ENCODE results near the gene LRCH3.

Gene LRCH3

DNA sequence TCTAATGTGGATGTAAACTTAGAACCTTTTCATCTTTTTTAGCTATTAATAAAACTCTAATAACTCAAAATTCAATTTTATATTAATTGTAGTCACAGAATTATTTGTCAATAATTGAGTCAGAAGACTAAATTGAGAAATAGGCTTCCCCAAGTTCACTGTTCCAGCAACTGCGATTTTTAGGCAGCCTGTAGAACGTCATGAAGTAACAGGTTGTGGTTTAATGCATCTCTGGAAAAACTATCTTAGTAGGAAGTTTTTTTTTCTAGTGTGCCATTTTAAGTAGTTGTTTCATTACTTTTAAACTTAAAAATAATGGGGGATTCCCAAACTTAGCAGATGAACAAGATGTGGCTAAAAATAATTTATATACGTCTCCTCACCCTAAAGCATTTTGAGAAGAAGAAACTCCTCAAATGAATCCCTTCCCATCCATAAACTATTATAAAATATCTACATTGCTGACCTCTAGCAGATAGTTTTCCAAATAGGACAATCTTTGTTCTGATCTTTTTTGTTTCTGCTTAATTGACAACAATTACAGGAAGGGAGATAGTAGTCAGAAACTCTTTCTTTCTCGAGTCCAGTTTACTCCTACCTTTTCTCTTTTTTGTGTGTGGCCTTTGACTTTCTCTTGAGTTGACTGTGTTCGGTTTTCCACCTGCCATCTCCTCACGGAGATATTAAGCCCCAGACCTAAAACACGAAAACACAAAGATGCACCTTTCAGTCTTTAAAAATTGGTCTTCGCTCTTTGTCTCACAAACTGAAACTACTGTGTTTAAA, 43.1 kb downstream of the LRCH3 start:
- DNase-seq (ENCODE audit: low read depth in 2 of 2) = no peak

GRCh38 chr3:197835509-197835908, 44.5 kb downstream of the LRCH3 start:
- no peak for DNase-seq (ENCODE audit: low read depth in 2 of 2)

- no peak for DNase-seq (ENCODE audit: low read depth in 2 of 2)
Measured at GRCh38 chr3:197836244-197836643, 45.2 kb downstream of the LRCH3 start.

DNA sequence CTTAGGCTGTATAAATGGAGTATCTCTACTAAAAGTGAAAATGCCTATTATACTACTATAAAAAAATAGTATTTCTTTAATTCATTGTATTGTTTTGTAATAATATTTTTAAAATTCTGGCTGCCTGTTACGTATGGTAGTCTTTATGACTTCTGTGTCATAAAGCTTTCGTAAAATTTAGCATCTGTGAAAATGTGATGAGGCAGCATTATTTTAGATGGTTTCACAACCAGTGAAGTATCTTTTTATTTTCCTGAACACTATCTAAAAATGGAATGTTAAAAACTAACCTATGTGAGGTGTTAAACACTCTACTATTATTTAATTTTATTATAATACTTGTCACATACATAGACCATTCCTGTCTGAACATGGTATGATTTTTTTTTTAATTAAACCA, 46.2 kb downstream of the LRCH3 start:
- DNase-seq (ENCODE audit: low read depth in 2 of 2) = no peak

GRCh38 chr3:197841789-197842188, 50.7 kb downstream of the LRCH3 start:
- DNase-seq (ENCODE audit: low read depth in 2 of 2) = no peak

DNA sequence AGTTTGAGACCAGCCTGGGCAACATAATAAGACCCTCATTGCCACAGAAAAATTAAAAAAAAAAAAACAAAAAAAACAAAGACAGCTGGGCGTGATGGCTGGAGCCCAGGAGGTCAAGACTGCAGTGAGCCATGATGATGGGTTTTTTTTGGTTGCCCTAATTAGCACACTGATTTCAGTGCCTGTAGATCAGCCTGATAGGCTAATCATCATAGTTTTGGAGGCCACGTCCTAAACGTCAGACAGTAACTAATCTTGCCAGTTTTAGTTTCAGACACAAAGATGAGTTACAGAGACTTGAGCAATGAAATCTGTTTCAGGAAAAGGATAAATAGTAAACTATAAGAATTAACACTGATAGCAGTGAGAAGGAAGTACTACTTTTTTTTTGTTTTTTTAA, 55.4 kb downstream of the LRCH3 start:
- no peak for DNase-seq (ENCODE audit: low read depth in 2 of 2)

DNA sequence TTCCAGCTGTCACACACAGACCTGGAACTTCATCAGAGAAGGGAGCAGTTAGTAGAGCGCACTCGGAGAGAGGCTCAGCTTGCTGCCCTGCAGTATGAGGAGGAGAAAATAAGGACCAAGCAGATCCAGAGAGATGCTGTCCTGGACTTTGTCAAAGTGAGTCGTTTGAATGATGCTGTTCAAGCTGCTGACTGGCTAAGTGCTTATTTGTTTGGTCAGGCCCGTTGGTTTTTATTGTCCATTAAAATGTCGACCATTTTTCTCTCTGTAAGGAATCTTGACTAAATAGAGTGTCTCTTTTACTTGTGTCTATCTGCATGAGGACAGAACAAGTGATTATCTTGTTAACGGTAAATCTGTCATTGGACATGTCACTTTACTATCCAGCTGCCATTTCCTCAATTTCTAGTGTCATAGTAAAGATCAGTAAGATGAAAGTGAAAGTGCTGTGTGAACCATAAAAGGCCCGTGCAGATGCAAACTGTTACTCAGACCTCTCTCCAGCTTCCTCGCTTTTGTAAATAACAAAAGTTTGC, 56.9 kb downstream of the LRCH3 start:
- peak in 1 of 2 donors; percentile 5 for DNase-seq (ENCODE audit: low read depth in 2 of 2)

DNA sequence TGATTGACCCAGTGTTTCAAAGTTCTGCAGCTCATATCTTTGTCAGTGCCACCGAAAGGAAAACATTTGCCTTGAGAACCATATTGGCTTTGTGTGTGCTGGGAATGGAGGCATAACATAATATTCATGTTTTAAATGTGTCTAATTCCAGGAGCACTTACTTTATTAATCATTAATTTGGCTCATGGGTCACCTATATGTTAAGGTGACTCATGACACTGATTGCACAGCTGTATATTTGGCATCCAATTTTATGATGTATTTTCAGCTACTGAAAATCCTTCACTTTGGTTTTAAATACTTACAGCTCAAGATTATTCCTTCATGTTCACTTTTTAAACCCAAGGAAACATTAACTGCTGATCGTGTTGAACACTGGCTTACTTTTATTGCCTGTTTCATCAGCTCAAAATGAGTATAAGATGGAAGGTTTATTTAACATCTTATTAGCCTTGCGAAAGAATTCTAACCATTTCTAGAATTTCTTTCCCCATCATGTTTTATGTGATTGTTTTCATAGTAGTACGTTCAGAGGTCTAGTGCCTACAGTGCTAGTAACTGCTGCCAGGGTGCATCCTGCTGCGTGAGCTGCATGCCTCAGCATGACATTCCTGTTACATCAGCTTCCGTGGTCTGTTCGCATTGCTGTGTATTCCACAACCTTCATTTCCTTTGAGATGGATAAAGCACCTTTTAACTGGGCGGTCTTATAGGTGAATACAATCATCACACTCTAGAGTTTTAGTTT, 63.7 kb downstream of the LRCH3 start:
- DNase-seq (ENCODE audit: low read depth in 2 of 2) = no peak

GRCh38 chr3:197855571-197855970, 64.5 kb downstream of the LRCH3 start:
- DNase-seq (ENCODE audit: low read depth in 2 of 2) = no peak

GRCh38 chr3:197856199-197856816, 65.3 kb downstream of the LRCH3 start:
- DNase-seq (ENCODE audit: low read depth in 2 of 2) = no peak

DNA sequence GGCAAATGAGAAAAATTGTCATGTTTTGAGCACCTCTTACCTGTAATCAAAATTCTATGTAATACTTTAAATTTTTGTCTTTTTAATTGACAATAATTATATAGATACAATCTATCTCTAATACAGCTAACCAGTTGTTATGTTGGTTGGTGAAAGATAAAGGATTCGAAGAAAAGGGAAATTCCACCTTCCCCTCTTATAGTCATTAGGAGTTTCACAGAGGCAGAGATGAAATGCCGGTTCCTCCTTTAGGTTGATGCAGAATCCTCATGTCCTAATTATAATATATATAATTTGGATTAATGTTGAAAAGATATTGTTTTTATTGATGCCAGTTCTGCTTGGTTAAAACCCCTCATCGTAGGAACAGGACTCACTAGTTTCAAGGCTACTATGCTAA, 67.1 kb downstream of the LRCH3 start:
- no peak for DNase-seq (ENCODE audit: low read depth in 2 of 2)

GRCh38 chr3:197858598-197858997, 67.5 kb downstream of the LRCH3 start:
- DNase-seq (ENCODE audit: low read depth in 2 of 2) = no peak

GRCh38 chr3:197866035-197866434, 75.0 kb downstream of the LRCH3 start:
- no peak for DNase-seq (ENCODE audit: low read depth in 2 of 2)

DNA sequence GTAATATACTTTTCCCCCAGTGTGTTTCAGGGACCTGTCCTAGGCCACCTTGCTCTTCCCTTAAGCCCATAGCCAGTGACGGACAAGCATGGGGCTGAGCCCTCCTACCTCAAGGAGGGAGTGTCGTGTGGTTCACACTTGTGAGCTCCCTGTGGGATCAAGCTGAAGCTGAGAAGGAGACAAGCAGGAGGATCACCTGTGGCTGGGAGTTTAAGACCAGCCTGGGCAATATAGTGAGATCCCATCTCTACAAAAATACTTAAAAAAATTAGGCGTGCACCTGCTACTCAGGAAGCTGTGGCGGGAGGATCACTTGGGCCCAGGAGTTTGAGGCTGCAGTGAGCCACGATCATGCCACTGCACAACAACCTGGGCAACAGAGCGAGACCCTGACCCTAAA, 82.3 kb downstream of the LRCH3 start:
- DNase-seq (ENCODE audit: low read depth in 2 of 2) = no peak

- no peak for DNase-seq (ENCODE audit: low read depth in 2 of 2)
Measured at GRCh38 chr3:197874064-197874463, 83.0 kb downstream of the LRCH3 start.

GRCh38 chr3:197874653-197875052, 83.6 kb downstream of the LRCH3 start:
- no peak for DNase-seq (ENCODE audit: low read depth in 2 of 2)

DNA sequence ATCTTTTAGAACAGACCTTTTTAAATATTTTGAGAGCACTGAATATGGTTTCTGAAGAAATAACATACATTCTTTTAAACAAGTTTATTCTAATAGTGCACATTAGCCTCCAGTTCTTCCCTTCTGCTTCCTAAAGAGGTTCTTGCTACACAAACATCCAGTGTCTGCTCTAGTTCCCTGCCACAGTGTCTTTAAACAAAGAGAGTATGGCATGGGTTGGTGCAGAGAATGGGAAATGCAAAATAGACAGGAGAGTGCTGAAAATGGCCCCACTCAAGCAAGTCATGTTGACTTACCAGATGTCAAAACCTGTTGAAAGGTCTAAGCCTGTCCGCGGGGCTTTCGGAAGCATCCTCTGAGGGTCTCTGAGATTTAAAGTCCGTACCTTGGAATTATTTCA, 86.8 kb downstream of the LRCH3 start:
- DNase-seq (ENCODE audit: low read depth in 2 of 2) = no peak

GRCh38 chr3:197878427-197878826, 87.4 kb downstream of the LRCH3 start:
- DNase-seq (ENCODE audit: low read depth in 2 of 2) = peak in 1 of 2 donors; percentile 6

DNA sequence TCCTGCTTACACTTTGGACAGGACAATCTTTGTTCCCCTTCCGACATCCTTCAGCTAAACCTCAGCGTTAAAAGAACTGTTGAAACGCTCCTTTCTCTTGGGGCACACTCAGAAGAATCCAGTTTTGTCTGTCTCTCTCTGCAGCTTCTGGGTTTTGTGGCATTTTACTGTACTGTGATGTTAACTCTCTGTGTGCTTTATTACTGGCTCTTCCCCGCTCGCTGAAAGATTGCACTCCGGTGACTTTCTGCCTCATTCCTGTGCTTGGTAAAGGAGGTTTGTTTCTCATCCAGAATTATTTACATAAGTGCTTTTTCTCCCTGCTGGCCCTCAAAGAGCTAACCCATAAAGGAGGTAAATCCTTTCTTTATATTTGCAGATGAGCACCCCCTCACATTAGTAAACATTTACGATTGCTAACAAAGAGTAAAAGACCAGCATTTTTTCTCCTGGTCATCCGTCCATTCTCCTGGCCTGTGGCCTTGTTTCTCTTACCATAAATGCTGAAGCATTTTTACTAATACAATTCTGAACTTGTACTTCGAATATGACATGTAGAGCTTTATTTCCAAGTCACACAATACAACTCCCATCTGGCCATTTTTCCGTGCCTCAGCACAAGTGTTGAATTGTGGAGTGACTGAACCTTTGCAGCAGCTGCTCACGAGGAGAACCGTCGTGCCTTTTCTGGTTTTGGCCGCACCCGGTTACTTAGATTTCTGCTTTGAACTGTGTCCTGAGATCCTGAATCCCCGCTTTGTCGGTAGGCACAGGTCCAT, 89.6 kb downstream of the LRCH3 start:
- no peak for DNase-seq (ENCODE audit: low read depth in 2 of 2)

DNA sequence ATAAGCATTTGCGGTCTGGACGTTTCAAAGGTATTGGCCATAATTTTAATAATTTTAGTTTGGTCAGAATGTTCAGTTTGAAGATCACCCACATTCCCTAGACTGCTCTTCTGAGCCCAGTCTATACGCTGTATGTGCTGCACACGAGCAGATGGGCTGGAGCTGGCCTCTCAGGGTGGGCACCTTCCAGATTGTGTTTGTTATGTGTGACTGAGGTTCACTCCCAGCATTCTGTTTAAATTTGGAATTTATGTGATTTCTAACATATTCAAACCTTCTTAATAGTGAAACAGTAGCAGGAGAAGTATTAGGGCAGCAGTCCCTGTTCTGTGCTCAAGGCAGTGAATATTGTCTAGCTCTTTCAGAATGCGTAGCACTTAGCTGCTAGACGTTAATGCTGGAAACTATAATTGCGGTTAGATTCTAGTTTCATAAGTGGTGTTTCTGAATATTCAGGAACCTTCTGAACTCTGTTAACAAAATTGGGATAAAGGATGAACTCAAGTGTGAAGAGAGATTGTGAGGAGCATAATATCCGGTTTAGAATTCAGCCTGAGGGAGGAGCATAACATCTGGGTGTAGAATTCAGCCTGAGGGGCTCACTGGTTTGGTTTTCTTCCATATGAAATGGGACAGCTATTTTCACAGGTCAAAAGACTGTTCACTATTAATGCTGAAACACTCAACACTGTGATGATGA, 90.4 kb downstream of the LRCH3 start:
- no peak for DNase-seq (ENCODE audit: low read depth in 2 of 2)

DNA sequence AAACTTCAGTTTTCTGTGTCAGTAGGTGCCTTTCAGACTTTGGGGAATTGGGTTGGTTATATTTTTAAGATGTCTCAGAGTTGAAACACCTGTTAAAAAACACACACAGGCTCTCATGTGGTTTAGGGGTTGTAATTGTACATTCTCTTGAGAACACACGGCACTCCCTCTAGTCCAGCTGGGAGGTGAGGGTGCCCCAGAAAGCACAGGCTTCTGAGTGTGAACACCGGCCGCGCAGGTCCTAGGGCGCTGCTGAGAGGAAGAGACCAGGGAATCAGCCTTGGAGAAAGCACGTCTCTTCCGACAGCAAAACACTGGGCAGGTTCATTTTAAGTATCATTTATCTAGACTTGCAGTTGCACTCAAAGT, 90.9 kb downstream of the LRCH3 start:
- no peak for DNase-seq (ENCODE audit: low read depth in 2 of 2)

Data from activated CD8-positive, alpha-beta memory T cell treated with anti-CD3 and anti-CD28 coated beads for 4 hours (primary cell).